Upper lobe of left lung (tissue), 6 donors: Measurements from ENCODE around the gene RAI1. TPM values are rescaled to one million over a fixed set of nuclear protein-coding genes. Genes with fewer than 3 reads are reported as not detected.

Experiments used
- ATAC-seq, 2 donors: fragments of 200-7000 bp; cut with Tn5 transposase; one replicate each; pipeline ENCODE4 v1.9.1; 2022; ENCODE audit warnings: mild to moderate bottlenecking in 2 of 2, moderate library complexity in 2 of 2; ENCODE audit not compliant: low FRiP score in 2 of 2
- DNase-seq, 2 donors: peaks; one replicate each; pipeline ENCODE4 v3.0.0-alpha.2; 2019 to 2020
- H3K27ac ChIP-seq, 4 donors: fragments of 200-600 bp; sonication (generic); one replicate each; pipeline ENCODE4 v1.5.1; 2016 to 2019
- H3K27me3 ChIP-seq, 4 donors: fragments of 200-600 bp; sonication (generic); one replicate each; pipeline ENCODE4 v1.5.1; 2017 to 2019
- H3K36me3 ChIP-seq, 4 donors: fragments of 200-600 bp; sonication (generic); one replicate each; pipeline ENCODE4 v1.5.1; 2016 to 2019
- H3K4me1 ChIP-seq, 4 donors: fragments of 200-600 bp; sonication (generic); one replicate each; pipeline ENCODE4 v1.5.1; 2018 to 2019
- H3K4me3 ChIP-seq, 4 donors: fragments of 200-600 bp; sonication (generic); one replicate each; pipeline ENCODE4 v1.5.1; 2017 to 2019; ENCODE audit warnings: mild to moderate bottlenecking in 2 of 4, moderate library complexity in 1 of 4
- H3K9me3 ChIP-seq, 4 donors: fragments of 200-600 bp; sonication (generic); one replicate each; pipeline ENCODE4 v1.5.1; 2018 to 2019
- EP300 ChIP-seq, 4 donors: sonication (generic); formaldehyde crosslinking; IDR thresholded peaks; one replicate each; pipeline ENCODE4 v1.5.1; 2017; ENCODE audit warnings: antibody characterized with exemption in 4 of 4, control low read depth in 2 of 4
- POLR2A ChIP-seq, 4 donors: fragments of 450-650 bp; IDR thresholded peaks; one replicate each; pipeline ENCODE4 v1.5.1; 2016 to 2017; ENCODE audit warnings: antibody characterized with exemption in 4 of 4, mild to moderate bottlenecking in 2 of 4
- POLR2AphosphoS5 ChIP-seq, 2 donors: sonication (generic); formaldehyde crosslinking; IDR thresholded peaks; one replicate each; pipeline ENCODE4 v1.5.1; 2017; ENCODE audit warnings: antibody characterized with exemption in 2 of 2
- WGBS, 2 donors: methylation state at CpG; one replicate each; pipeline ENCODE4 v1.1.5; 2017 to 2018; 5-methylcytosine and 5-hydroxymethylcytosine counted together
- total RNA-seq, 6 donors: library from RNA; depleted of rRNA in 4 of 6; stranded (reverse); fragments of >200 nt in 4 of 6; gene quantifications; one replicate each; pipeline versions ENCODE4 v1.1.0 to v1.2.1, GENCODE V29; 2016 to 2021
- TF ChIP-seq, protein P1 (sequence below), 6 experiments: fragments of 450-650 bp in 4 of 6; fragments of 200-600 bp in 2 of 6; sonication (generic) in 2 of 6; IDR thresholded peaks; one replicate each; pipeline ENCODE4 v1.5.1; 2016 to 2019; ENCODE audit warnings: antibody characterized with exemption in 6 of 6
- donor health status: DM: no; HTN: no; CAD: no; lungs with moderate emphysema.
- donor health status: DM: no; HTN: yes; CAD: no; lungs with severe emphysema.

Gene RAI1
- total RNA-seq, 6 donors from 2014 or later, result 33.8 to 76.6 (median 41.2) TPM

DNA sequence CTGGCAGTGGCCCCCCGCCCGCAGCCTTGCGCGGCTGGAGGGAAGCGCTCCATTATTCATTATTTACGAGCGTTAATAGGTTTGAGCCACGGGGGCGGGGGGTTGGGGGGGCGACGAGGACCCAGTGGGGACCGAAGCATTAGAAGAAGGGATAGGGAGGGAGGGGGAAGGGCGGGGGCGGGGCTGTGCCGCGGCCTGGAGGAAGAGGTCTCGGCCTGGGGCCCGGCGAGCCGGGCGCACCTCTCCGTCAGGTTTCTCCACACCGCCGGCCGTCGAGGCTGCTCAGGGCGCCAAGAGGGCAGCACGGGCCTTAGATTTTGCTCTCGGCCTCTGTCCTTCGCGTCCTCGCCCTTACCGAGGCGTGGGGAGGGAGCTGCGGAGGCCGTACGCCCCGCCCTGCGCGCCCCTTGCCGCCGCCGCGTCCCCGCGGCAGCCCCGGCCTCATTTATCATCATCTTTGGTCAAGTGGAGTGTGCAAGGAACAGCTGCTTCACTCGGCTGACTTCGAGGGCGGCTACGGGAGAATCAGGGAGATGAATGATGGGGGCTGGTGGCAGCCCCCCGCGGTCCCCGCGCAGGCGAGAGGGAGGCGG lies 101.4 kb downstream of the RAI1 start:
- Histone ChIP-seq H3K36me3 (no peaks in the 10 kb centered on the region), H3K27ac (peak overlapping the region in 2 of 4 donors; percentile 4 to 81), H3K27me3 (peaks cover 0 to 5% (median 0%) of the 10 kb centered on the region in 4 donors), H3K4me1 (peaks cover 46 to 64% (median 51%) of the 10 kb centered on the region in 4 donors), H3K9me3 (no peaks in the 10 kb centered on the region), H3K4me3 (peak overlapping the region; percentile 36 to 60 (median 52))
- DNase-seq (peak in 1 of 2 donors; percentile 85), ATAC-seq (no peak)
- 2% methylated on average over 35 of the region's 57 CpGs; no CpG with 5 or more reads in 1 of the 2 donors for WGBS, 2 donors
- TF ChIP-seq EP300 (IDR thresholded peaks at IDR 0.05) (no peak), POLR2A (IDR thresholded peaks at IDR 0.05) (no peak), POLR2AphosphoS5 (IDR thresholded peaks at IDR 0.05) (no peak)
- TF ChIP-seq, protein P1, sequence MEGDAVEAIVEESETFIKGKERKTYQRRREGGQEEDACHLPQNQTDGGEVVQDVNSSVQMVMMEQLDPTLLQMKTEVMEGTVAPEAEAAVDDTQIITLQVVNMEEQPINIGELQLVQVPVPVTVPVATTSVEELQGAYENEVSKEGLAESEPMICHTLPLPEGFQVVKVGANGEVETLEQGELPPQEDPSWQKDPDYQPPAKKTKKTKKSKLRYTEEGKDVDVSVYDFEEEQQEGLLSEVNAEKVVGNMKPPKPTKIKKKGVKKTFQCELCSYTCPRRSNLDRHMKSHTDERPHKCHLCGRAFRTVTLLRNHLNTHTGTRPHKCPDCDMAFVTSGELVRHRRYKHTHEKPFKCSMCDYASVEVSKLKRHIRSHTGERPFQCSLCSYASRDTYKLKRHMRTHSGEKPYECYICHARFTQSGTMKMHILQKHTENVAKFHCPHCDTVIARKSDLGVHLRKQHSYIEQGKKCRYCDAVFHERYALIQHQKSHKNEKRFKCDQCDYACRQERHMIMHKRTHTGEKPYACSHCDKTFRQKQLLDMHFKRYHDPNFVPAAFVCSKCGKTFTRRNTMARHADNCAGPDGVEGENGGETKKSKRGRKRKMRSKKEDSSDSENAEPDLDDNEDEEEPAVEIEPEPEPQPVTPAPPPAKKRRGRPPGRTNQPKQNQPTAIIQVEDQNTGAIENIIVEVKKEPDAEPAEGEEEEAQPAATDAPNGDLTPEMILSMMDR (IDR thresholded peaks at IDR 0.05), result no peak

DNA sequence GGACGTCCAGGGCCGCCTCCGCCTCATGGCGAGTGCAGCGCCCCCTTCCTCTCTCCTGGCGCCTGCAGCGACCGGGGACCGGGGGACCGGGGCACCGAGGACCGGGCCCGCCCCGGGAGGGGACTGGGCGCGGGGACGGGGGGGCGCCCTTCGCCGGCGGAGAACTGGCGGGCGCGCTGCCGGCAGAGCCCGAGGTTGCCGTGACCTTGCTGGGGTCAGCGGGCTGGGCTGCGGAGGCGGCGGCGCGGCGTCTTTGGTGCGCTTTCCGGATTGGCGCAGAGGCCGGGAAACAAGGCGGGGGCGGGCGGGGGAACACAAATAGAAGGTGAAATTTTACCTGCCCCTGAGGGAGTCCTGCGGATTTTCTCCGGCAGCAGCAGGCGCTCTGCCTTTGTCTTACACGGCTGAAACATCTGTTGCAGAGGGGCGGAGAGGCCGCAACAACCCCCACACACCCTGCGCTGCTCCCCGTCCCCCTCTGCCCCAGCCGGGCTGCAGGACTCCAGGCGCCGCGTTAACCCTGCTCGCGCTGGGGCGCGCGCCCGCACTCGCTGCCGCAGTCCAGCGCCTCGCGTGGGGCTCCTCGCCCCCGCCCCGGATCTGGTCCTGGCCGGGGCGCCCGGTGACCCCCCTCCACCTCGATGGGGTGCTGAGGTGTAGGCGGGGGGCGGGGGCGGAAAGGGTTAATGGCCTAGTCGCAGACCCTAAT lies 102.0 kb downstream of the RAI1 start:
- DNase-seq, result peak; percentile 59 to 92
- TF ChIP-seq, protein P1 (IDR thresholded peaks at IDR 0.05), result peak in 3 of 6 experiments; percentile 27 to 32 (median 31)
- no peak for TF ChIP-seq POLR2AphosphoS5 (IDR thresholded peaks at IDR 0.05)
- 0% methylated on average over 26 of the region's 75 CpGs; no CpG with 5 or more reads in 1 of the 2 donors for WGBS, 2 donors
- Histone ChIP-seq H3K9me3 (no peaks in the 10 kb centered on the region), H3K36me3 (no peaks in the 10 kb centered on the region), H3K4me3 (peak overlapping the region; percentile 36 to 60 (median 52)), H3K4me1 (peaks cover 43 to 64% (median 51%) of the 10 kb centered on the region in 4 donors), H3K27ac (peak overlapping the region in 3 of 4 donors; percentile 1 to 81 (median 10)), H3K27me3 (peaks cover 0 to 5% (median 0%) of the 10 kb centered on the region in 4 donors)
- peak in 1 of 2 donors; percentile 42 for ATAC-seq

DNA sequence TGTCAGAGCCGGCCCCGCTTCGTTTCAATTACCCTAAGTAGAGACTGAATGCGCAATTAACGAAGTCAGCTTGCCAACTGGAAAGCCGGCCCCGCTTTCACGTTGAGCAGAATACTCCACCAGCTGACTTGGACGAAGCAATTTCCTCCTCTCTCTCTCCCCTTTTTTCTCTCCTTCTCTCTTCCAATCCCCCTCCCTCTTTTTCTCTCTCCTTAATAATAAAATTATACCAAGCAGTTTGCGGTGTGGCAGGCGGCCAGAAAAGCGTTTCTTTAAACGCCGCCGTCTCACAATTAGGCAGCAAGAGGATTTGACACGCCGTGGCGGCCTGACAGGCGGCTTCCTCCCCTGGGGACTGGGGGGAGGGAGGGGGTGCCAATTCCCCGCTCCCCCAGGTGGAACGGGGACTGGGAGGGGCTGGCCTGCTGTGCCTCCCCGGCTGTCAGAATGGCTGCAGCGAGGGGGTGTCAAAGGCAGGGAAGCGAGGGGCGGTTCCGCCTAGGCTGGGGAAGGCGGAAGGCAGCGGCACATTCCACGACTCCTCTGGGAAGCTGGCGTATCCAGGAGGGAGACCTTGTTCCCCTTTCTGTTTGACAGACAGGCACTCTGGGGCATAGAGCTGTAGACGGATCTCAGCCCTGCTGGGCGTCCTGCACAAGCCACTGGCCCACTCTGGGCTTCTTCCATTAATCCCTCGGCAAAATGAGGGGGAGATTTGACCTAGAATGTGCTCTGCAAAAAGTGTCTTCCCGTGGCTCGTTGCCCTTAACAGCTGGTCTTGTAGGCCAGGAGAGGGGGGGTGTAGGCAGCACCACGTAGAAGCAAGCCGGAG lies 102.8 kb downstream of the RAI1 start:
- Histone ChIP-seq H3K4me3 (peak overlapping the region; percentile 36 to 60 (median 52)), H3K36me3 (no peaks in the 10 kb centered on the region), H3K4me1 (peaks cover 40 to 58% (median 47%) of the 10 kb centered on the region in 4 donors), H3K27ac (peak overlapping the region in 3 of 4 donors; percentile 10 to 81 (median 23)), H3K27me3 (peaks cover 0 to 5% (median 0%) of the 10 kb centered on the region in 4 donors), H3K9me3 (no peaks in the 10 kb centered on the region)
- no peak for TF ChIP-seq POLR2A (IDR thresholded peaks at IDR 0.05)
- TF ChIP-seq EP300 (IDR thresholded peaks at IDR 0.05), result no peak
- TF ChIP-seq, protein P1 (IDR thresholded peaks at IDR 0.05), result no peak
- no peak for TF ChIP-seq POLR2AphosphoS5 (IDR thresholded peaks at IDR 0.05)
- WGBS, 2 donors, result 4 to 9% methylated on average over 23 to 30 of the region's 37 CpGs
- DNase-seq (no peak), ATAC-seq (peak; percentile 2 to 7)

DNA sequence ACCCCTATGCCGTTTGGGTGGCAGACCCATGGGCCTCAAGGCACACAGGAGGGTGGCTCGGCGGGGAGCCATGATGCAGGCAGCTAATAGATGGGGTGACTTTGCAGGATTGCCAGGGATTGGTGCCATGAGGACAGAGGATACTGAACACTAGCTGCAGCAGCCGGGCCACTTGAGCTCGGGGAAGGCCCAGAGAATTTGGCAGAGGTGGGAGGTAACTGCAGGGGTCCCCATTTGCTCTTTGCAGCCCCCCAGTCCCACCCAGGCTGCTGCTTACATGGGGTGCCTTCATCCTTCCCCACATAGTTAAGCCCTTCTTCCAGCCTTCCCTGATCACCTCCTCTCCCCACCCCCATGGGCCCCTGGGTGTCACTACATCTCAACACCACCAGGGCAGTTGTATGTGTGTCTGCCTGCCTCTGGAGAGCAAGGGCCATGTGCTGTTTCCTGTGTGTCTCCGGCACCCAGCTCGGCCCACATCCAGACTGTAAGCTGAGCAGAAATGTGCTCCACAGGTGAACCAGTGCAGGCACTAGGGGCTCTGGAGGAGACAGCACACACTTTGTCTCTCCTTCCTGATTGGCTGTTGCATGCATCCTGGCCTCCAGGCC lies 103.5 kb downstream of the RAI1 start:
- H3K4me1 ChIP-seq, result peaks cover 40 to 58% (median 47%) of the 10 kb centered on the region in 4 donors

More for the DNA sequence above, 103.5 kb downstream of the RAI1 start:
- DNase-seq (no peak), ATAC-seq (no peak)
- 79% methylated on average over 7 of the region's 7 CpGs; no CpG with 5 or more reads in 1 of the 2 donors for WGBS, 2 donors
- TF ChIP-seq POLR2AphosphoS5 (IDR thresholded peaks at IDR 0.05), result no peak
- TF ChIP-seq, protein P1 (IDR thresholded peaks at IDR 0.05), result peak in 1 of 6 experiments; percentile 22
- no peak for TF ChIP-seq POLR2A (IDR thresholded peaks at IDR 0.05)
- TF ChIP-seq EP300 (IDR thresholded peaks at IDR 0.05), result no peak
- H3K9me3 ChIP-seq, result no peaks in the 10 kb centered on the region
- peaks cover 0 to 5% (median 0%) of the 10 kb centered on the region in 4 donors for H3K27me3 ChIP-seq
- H3K27ac ChIP-seq, result peak overlapping the region in 1 of 4 donors; percentile 23
- H3K4me3 ChIP-seq, result no peak overlapping the region
- no peaks in the 10 kb centered on the region for H3K36me3 ChIP-seq
